DND-41 (cell line): ENCODE results near the gene TALDO1.

Source experiments
- ATAC-seq: fragments of 200-7000 bp; cut with Tn5 transposase; 3 replicates; pipeline ENCODE4 v1.9.1; 2021; ENCODE audit warnings: low read depth; ENCODE audit not compliant: insufficient read depth
- DNase-seq: peaks from one replicate; pipeline ENCODE4 v3.0.0-alpha.2; 2020
- H2AFZ ChIP-seq: 2 replicates; pipeline ENCODE4 v1.6.0; 2012; ENCODE audit warnings: low read depth, low read length
- H3K27ac ChIP-seq: 2 replicates; pipeline ENCODE4 v1.5.1; 2012; ENCODE audit warnings: low read length, inconsistent platforms
- H3K27me3 ChIP-seq: fragments of 200-600 bp; sonication (generic); 2 replicates; pipeline ENCODE4 v1.6.0; 2012; ENCODE audit warnings: low read length, mild to moderate bottlenecking, inconsistent platforms; ENCODE audit not compliant: insufficient read depth, poor library complexity
- H3K36me3 ChIP-seq: 2 replicates; pipeline ENCODE4 v1.5.1; 2012; ENCODE audit warnings: low read length, inconsistent platforms; ENCODE audit not compliant: insufficient read depth
- H3K4me1 ChIP-seq: 2 replicates; pipeline ENCODE4 v1.5.1; 2012; ENCODE audit warnings: mild to moderate bottlenecking, low read length; ENCODE audit not compliant: insufficient read depth
- H3K4me2 ChIP-seq: 2 replicates; pipeline ENCODE4 v1.6.0; 2012; ENCODE audit warnings: mild to moderate bottlenecking, moderate library complexity, low read length, inconsistent platforms; ENCODE audit not compliant: insufficient read depth
- H3K4me3 ChIP-seq, 2 experiments: fragments of 200-600 bp in 1 of 2; shearing (Covaris generic) in 1 of 2; 2 replicates each; pipeline ENCODE4 v1.5.1; 2012 to 2016; ENCODE audit warnings: inconsistent platforms in 2 of 2, low read length in 2 of 2, mild to moderate bottlenecking in 2 of 2, low read depth in 1 of 2, moderate library complexity in 1 of 2
- H3K79me2 ChIP-seq: 2 replicates; pipeline ENCODE4 v1.6.0; 2012; ENCODE audit warnings: low read length, inconsistent platforms; ENCODE audit not compliant: insufficient read depth
- H3K9ac ChIP-seq: 2 replicates; pipeline ENCODE4 v1.6.0; 2012; ENCODE audit warnings: low read depth, mild to moderate bottlenecking, inconsistent platforms, low read length, moderate library complexity
- H3K9me3 ChIP-seq: 2 replicates; pipeline ENCODE4 v1.5.1; 2012; ENCODE audit warnings: low read length, moderate library complexity, mild to moderate bottlenecking, inconsistent platforms; ENCODE audit not compliant: insufficient read depth, severe bottlenecking
- H4K20me1 ChIP-seq: 2 replicates; pipeline ENCODE4 v1.6.0; 2012; ENCODE audit warnings: low read length; ENCODE audit not compliant: insufficient read depth
- CTCF ChIP-seq: IDR thresholded peaks from 2 replicates; pipeline ENCODE4 v1.5.1; 2012; ENCODE audit warnings: borderline replicate concordance, low read length, moderate library complexity, mild to moderate bottlenecking; ENCODE audit not compliant: poor library complexity, severe bottlenecking; ENCODE audit errors: extremely low read depth
- EZH2 ChIP-seq: IDR thresholded peaks from 3 replicates; pipeline ENCODE4 v1.6.1; 2012; ENCODE audit warnings: borderline replicate concordance, low read depth, mild to moderate bottlenecking, moderate library complexity, low read length, inconsistent platforms; ENCODE audit not compliant: severe bottlenecking

Gene TALDO1

GRCh38 chr11:803770-804598 lies 56.7 kb downstream of the TALDO1 start:
- TF ChIP-seq CTCF = no peak
- TF ChIP-seq EZH2 = no peak
- peaks cover 56% of the 10 kb centered on the region for H3K4me1 ChIP-seq
- H3K27me3 ChIP-seq = no peaks in the 10 kb centered on the region
- peak overlapping the region; percentile 55 to 65 for H3K4me3 ChIP-seq
- DNase-seq (peak; percentile 53), ATAC-seq (0 out of 3 replicates have a peak, but pooled peaks have one; percentile 5)
- peak overlapping the region; percentile 93 for H3K4me2 ChIP-seq
- no peaks in the 10 kb centered on the region for H3K9me3 ChIP-seq
- H3K9ac ChIP-seq = peak overlapping the region; percentile 85
- H2AFZ ChIP-seq = peak overlapping the region; percentile 75; the same call in 1 of the 2 replicates
- peaks cover 52% of the 10 kb centered on the region for H3K79me2 ChIP-seq
- H3K27ac ChIP-seq = peak overlapping the region; percentile 69
- H3K36me3 ChIP-seq = peaks cover 52% of the 10 kb centered on the region
- H4K20me1 ChIP-seq = peaks cover 44% of the 10 kb centered on the region

- TF ChIP-seq EZH2 = no peak
- peaks cover 49% of the 10 kb centered on the region for H3K36me3 ChIP-seq
- H3K27me3 ChIP-seq = no peaks in the 10 kb centered on the region
- H4K20me1 ChIP-seq = peaks cover 39% of the 10 kb centered on the region
- H3K4me3 ChIP-seq = peak overlapping the region; percentile 55 to 65
- H3K9me3 ChIP-seq = no peaks in the 10 kb centered on the region
- H3K9ac ChIP-seq = peak overlapping the region; percentile 85
- H3K27ac ChIP-seq = peak overlapping the region; percentile 69
- peak overlapping the region; percentile 93 for H3K4me2 ChIP-seq
- DNase-seq (no peak), ATAC-seq (peak; percentile 0; the same call in 1 of the 3 replicates)
- H3K4me1 ChIP-seq = peaks cover 56% of the 10 kb centered on the region
- peaks cover 55% of the 10 kb centered on the region for H3K79me2 ChIP-seq
- H2AFZ ChIP-seq = peak overlapping the region; percentile 75
Observed at GRCh38 chr11:804599-804964, 57.3 kb downstream of the TALDO1 start.

- H2AFZ ChIP-seq = peak overlapping the region; percentile 87
- H3K4me3 ChIP-seq = peak overlapping the region; percentile 60 to 79
- no peak for TF ChIP-seq EZH2
- TF ChIP-seq CTCF = peak; percentile 9
- H3K4me1 ChIP-seq = peaks cover 55% of the 10 kb centered on the region
- H3K9me3 ChIP-seq = no peaks in the 10 kb centered on the region
- peaks cover 43% of the 10 kb centered on the region for H3K36me3 ChIP-seq
- peak overlapping the region; percentile 74 for H3K4me2 ChIP-seq
- ATAC-seq = no peak
- H3K27me3 ChIP-seq = no peaks in the 10 kb centered on the region
- peak overlapping the region; percentile 84 for H3K9ac ChIP-seq
- DNase-seq = peak; percentile 46
- peaks cover 61% of the 10 kb centered on the region for H3K79me2 ChIP-seq
- H3K27ac ChIP-seq = peak overlapping the region; percentile 98
- H4K20me1 ChIP-seq = peaks cover 44% of the 10 kb centered on the region
Observed at GRCh38 chr11:808427-809286, 61.4 kb downstream of the TALDO1 start.
